GM21360 (cell line): ENCODE measurements around the gene IQCK.
"Not testable (repeated sequence)": the region's sequence is repeated elsewhere in the genome, so short reads cannot be mapped to it uniquely, and the experiment has no call there.

Experiments
- ATAC-seq: cut with Tn5 transposase; IDR thresholded peaks from one replicate; pipeline ENCODE4 v1.9.1; 2021; ENCODE audit warnings: mild to moderate bottlenecking, moderate library complexity; ENCODE audit not compliant: unreplicated experiment

Gene IQCK

GRCh38 chr16:19715566-19715965 lies 2.5 kb upstream of the IQCK start:
- ATAC-seq, result no peak

DNA sequence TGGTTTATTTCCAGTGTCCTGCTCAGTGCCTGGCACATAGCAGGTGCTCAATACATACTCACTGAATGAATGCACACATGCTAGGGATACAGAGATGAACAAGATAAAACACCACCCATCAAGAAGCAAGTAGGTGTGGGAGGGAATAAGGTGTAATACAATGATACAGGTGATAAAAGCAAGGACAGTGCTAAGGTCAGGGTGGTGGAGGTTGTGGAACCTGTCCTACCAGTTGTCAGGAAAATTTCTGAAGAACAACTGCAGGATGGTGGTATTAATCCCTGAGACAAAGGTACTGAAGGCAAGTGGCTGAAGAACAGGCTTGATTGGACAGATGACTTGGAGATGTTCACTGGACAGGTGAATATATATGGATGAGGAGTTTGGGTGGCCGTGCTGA lies 1.9 kb upstream of the IQCK start:
- no peak for ATAC-seq

DNA sequence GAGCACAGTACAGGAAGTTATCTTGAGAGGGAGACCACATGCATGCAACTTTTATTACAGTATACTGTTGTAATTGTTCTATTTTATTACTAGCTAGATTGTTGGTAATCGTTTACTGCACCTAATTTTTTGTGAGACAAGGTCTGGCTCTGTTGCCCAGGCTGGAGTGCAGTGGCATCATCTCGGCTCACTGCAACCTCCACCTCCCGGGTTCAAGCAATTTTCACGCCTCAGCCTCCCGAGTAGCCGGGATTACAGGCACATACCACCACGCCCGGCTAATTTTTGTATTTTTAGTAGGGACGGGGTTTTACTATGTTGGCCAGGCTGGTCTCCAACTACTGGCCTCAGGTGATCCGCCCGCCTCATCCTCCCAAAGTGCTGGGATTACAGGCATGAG lies 1.3 kb upstream of the IQCK start:
- ATAC-seq, result not testable (repeated sequence)

- ATAC-seq, result no peak
Observed at GRCh38 chr16:19717314-19717713, 757 bp upstream of the IQCK start.

DNA sequence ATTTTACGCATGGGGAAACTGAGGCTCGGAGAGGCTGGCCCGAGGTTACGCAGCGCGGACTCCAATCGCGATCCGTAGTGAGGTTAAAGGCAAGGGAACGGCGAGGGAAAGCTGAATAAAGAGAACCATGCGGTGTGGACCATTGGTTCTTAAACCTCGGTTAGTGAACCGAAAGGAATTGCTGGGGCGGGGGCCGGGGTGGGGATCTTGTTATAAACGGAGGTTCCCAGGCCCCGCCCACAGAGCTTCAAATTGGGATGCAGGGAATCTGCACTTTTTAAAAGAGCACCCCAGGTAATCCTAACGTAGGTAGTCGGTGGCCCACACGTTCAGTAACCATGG lies 524 bp downstream of the IQCK start:
- ATAC-seq, result no peak

DNA sequence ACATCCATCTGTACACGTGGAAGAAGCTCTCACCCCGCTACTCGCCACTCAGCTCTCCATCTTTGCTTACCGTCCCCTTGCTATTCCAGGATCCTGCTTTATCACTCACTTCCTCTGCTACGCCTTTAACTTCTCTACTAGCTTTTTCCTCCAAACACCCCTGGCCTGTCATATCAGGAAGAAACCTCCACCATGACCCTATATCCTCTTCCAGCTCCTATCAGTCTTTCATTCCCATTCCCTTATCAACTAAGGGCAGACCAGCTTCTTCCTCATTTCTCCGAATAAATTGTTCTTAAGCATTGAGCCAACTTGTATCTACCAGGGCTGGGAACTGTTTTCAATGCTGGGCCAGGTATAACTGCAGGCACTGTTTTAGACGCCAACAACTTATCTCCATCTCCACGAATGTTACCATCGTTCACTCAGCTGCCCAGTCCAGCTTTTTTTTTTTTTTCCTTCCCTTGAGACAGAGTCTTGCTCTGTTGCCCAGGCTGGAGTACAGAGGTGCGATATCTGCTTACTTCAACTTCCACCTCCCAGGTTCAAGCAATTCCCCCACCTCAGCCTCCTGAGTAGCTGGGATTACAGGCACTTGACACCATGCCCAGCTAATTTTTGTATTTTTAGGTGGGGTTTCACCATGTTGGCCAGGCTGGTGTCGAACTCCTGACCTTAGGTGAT lies 4.3 kb downstream of the IQCK start:
- no peak for ATAC-seq

DNA sequence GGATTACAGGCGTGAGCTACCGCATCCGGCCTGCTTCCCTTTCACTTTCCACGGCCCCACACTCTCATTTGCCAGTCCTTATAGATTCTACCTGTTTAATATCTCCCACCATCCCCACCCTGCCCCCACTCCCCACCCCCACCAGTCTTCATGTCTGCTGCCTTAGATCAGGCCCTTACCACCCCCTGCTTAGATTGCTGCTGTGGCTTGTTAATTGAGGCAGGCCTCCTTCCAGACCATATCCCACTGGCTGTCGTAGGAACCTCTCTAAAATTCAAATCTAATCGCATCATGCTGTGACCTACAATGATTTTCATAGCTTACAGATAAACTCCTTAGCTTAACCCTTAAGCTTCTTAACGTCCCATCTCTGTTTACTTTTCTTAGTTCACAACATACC lies 4.9 kb downstream of the IQCK start:
- no peak for ATAC-seq

- no peak for ATAC-seq
Observed at GRCh38 chr16:19728636-19728965, 10.5 kb downstream of the IQCK start.

DNA sequence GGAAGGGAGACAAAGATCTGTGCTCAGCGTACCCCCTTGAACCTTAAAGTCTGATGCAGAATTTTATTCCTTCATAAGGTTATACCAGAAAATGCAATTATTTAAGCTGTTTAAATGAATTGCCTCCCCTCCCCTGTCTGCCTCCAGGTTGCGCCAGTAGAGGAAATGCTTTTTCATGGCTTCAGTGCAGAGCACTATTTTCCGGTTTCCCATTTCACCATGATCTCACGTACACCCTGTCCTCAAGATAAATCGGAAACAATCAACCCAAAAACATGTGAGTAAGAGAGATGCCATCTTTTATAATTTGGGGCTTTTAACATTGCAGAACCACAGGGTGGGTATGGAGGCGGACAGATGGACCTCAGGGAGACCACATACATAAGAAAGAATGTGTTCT lies 15.5 kb downstream of the IQCK start:
- no peak for ATAC-seq

DNA sequence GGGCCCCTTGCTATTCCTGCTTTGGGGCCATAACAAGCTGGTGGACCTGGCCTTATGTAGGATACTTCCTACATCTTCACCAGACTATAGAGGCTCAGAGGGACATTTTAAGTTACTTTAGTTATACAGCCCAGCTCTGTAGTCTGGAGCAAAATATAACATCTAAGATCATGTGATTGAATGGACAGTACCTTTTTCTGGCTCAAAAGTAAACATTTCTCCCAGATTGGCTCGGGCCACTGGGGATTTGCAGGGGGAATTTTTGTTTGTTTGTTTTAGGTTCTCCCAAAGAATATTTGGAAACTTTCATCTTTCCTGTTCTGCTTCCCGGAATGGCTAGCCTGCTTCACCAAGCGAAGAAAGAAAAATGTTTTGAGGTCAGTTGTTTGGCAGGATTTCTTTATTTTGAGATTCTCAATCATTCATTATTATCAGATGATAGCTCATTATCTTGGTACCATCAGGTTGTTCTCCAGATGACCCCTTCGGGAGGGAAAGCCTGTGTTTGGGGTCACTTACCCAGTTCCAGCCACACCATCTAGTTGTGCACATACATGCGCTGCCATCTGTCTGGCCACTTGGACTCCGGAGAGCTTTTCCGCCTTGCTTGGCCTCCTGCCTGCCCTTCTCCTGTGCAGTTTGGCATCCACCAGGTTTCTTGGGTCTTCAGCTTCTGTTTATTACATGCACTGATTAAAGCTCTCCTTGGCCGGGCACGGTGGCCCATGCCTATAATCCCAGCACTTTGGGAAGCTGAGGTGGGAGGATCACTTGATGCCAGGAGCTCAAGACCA lies 17.2 kb downstream of the IQCK start:
- ATAC-seq, result no peak

- ATAC-seq, result no peak
Observed at GRCh38 chr16:19737306-19738038, 19.4 kb downstream of the IQCK start.

- ATAC-seq, result no peak
Observed at GRCh38 chr16:19741354-19741753, 23.3 kb downstream of the IQCK start.

DNA sequence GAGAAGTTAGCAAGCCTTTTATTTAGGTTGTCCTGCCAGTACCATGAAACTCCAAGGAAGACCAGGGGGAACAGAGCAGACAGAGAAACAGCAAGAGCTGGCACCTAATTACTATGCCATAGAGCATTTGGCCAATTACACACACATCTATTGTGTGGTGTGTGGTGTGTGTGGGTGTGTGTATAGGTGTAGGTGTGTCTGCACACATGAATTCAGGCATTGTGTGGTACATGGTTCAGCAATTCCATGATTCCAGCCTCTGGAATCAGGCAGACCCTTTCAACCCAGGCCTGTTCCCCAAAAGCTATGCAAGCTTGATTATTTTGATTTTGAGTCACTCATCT lies 25.7 kb downstream of the IQCK start:
- no peak for ATAC-seq

DNA sequence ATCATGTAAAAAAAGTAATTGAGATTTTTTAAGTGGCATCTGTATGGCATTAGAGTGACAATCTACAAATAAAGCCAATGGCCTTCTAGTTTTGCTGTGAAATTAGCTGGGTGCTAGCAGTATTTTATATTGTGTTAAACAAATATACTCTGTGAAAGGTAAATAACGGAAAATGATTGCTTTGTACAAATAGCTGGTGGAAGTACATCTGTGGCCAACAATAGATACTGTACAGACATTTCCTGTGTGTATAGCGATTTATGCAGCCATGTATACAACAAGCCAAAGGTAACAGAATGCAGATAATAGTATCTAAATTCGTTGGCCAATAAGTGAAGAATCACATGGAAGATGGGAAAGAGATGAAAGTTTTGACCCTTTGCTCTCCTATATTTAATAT lies 26.6 kb downstream of the IQCK start:
- ATAC-seq, result no peak

- no peak for ATAC-seq
Observed at GRCh38 chr16:19745286-19746010, 27.4 kb downstream of the IQCK start.

DNA sequence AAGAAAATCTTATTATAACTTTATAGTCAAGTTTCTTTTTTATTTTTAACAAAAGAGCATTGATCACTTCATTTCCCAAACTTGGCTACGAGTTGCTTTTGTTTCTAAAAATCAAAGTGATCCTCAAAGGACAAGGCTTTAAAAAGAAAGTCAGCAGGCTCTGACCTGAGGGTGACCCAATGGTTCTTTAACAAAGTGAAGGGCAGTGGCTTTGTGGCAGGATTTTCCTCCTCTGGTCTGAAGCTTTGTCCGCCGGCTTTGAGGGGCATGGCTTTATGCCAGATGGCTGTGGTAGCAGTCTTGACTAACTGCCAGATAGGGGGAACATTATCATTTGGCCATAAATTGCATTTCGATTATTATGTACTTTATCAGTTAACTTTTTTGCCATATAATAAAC lies 28.5 kb downstream of the IQCK start:
- no peak for ATAC-seq

GRCh38 chr16:19748389-19749168 lies 30.5 kb downstream of the IQCK start:
- ATAC-seq, result no peak

DNA sequence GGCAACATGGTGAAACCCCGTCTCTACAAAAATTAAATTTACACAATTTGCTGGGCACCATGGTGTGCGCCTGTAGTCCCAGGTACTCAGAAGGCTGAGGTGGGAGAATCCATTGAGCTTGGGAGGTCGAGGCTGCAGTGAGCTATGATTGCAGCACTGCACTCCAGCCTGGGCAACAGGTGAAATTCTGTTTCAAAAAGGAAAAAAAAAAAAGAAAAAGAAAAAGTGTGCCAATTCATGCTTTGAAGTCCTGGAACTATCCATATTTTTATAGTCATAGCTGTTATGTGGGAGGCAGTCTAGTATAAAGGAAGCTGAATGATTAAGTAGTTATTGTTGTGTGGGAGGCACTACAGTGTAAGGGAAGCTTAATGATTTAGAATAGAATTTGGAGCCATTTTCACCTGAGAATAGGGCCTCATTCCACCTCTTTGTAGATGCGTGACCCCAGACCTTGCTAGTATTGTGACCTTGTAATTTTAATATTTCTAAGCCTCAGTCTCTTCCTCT lies 31.6 kb downstream of the IQCK start:
- ATAC-seq, result no peak

- no peak for ATAC-seq
Observed at GRCh38 chr16:19751478-19752385, 33.7 kb downstream of the IQCK start.
